OCI-M2 (cell line): ENCODE data around the gene PIK3IP1.
"Not testable (repeated sequence)": the region's sequence is repeated elsewhere in the genome, so short reads cannot be mapped to it uniquely, and the experiment has no call there.

ENCODE experiments used
- DNase-seq: peaks from one replicate; lab custom pipeline; 2025; ENCODE audit not compliant: unreplicated experiment; lab: John Stamatoyannopoulos, UW

Gene PIK3IP1, protein sequence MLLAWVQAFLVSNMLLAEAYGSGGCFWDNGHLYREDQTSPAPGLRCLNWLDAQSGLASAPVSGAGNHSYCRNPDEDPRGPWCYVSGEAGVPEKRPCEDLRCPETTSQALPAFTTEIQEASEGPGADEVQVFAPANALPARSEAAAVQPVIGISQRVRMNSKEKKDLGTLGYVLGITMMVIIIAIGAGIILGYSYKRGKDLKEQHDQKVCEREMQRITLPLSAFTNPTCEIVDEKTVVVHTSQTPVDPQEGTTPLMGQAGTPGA

DNA sequence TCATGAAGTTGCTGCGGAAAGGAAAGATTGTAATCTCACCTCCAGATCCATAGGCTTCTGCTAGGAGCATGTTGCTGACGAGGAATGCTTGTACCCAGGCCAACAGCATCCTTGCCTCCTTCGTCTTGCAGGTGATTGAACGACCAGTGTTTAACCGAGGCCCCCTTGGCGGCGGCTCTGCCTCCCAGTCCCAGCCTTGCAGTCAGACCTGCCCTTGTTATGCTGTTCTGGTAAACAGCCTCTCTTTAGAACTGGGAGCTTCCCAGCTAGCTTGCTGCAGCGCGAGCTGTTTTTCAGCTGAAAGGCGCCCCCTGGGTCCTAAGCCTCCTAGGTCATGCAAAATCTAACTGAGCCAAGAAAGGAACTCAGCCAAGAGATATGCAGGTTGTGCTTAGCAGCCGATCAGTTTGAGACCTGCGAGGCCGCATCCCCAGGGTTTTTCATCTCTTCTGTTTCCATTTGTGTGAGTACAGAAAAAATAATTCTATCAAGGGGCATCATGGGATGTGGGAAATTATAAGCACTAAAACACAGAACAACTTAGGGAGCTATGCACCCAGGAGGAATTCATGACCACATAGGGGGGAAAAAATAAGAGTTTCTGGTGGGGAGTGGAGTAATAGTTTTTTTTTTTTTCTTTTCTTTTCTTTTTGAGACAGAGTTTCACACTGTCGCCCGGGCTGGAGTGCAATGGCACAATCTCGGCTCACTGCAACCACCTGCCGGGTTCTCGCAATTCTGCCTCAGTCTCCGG, at the start of gene PIK3IP1:
TSS of gene PIK3IP1 (minus strand) at position 253 of the 754 bp plus-strand sequence. CDS start at position 109, 144 bp downstream.
- DNase-seq, result no peak

DNA sequence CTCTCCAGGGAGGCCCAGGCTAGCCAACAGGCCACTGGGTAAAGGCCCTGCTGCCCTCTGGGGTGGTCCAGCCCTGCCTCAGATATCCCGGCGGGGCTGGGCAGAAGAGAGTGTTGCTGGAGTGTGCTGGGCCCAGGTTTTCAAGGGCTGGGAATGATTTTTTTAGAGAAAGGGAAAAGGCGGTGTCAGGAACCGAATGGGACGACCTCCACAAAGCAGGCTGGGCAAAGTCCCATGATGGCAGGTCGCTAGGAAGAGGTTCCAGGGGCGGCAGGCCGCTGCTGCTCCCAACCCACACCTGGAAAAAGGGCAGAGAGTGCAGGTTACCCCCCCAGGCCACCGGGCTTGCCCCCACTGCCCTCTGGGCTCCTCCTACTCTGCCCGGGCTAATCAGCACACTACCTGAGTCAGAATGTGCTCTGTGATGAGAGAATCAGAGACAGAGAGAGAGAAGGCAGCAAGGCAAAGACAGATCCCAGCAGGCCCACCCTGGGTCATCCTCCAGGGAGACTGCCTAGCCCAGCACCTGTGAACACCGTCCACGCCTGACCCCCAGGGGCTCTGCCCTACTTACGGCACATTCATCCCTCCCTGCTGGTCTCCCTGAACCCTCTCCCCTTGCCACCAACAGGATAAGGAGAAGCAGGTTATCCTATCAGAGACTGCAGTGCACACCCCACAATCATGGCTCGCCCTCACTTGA, 49.2 kb upstream of the PIK3IP1 start:
- DNase-seq, result no peak

DNA sequence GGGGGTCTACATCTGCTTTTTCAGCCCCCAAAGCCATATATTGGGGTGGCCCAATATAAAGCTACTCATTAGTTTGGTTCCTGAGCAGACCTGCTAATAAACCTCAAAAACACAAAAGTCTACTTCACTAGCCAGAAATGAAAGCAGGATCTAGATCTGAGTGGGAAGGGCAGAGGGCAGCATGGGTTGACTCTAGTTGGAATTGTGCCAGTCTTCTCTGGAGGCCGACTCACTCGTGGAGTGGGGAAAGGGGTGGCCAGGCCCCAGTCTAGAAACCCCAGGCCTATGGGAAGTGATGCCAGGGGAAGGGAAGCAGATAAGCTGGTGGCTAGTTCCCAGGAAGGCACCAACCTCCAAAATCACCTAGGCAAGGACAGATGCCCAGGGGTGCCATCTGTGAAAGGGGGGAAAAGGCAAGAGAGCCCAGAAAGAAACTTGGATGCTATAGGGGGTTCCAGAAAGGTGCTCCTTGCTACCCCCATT, 48.5 kb upstream of the PIK3IP1 start:
- DNase-seq, result no peak

DNA sequence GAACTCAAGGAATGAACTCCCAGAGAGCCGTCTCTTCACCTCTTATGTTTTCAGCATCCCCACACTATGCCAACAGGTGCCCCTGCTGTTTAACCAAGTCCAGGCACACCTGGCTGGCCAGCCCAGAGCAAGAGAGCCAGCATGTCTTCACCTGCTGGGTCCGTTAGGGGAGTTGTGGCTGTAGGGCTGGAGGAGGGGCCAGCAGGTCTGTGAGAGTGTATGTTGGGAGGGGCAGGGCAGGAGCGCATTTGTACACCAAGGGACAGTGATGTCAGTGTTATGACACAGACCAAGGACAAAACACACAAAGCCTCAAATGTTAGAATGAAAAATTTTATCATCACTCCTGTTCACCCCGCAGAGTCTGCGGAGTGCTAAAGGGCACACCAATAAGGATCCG, 48.1 kb upstream of the PIK3IP1 start:
- DNase-seq, result no peak

DNA sequence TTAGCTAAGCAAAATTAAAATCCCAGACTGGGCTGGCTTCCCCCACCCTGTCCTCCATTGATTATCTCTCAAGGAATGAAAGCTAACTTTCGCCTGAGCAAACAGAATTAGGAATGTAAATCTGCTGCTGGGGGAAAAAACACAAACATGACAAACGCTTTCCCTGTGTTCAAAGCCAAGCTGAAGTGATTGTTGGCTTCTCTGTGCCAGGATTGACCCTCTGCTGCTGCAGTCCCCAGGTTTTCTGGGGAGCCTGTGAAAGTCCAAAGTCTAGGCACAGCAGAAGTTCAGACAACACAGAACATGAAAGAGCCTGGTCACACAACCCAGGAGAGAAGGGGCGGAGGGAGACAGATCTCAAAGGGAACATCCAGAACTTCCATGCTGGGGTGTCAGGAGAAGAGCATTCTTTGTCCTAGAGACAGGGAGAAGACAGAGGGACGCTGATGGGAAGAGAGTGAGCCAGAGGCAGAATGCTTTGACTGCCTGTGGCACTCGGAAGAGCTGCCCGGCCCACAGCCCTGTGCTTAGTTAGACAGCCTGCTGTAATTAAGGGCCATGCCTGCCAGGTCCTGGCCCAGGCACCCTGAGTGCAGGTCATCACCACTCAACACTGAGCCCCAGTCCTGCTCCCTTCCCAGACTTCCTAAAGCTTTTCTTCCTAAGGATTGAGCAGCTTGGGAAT, 47.0 kb upstream of the PIK3IP1 start:
- DNase-seq, result no peak

DNA sequence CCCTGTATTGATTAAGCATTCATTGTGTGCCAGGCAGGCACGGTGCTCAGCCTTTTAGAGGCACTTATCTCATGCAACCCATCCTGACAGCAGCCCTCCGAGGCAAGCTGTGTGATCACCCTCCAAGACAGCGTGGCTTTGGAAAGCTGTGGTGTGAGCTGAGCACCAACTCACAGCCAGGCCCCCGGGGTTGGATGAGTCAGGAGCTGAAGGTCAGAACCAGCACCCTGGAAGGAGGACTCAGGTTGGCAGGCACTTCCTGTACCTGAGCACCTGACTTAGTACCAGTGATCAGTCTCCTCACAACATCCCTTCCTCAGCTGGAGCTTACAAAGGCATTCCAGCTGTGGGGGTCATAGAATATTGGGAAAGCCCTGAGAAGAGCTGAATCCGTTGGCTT, 44.9 kb upstream of the PIK3IP1 start:
- no peak for DNase-seq

DNA sequence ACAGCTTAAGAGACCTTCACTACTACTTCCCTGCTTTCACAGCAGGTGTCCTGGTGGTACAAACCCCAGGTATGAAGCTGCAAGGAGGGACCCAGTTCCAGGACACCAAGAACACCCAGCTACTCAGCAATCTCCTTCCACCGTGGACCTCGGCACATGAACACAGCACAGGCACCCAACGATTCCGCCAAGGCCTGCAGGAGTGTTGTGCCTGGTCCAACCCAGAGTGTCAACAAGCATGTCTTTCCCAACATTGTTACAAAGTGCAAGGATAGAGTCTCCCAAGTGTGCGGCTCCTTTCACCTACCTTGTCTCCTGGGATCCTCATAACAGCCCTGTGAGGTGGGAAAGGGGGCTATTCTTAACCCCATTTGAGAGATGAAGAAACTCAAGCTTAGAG, 42.0 kb upstream of the PIK3IP1 start:
- DNase-seq, result no peak

DNA sequence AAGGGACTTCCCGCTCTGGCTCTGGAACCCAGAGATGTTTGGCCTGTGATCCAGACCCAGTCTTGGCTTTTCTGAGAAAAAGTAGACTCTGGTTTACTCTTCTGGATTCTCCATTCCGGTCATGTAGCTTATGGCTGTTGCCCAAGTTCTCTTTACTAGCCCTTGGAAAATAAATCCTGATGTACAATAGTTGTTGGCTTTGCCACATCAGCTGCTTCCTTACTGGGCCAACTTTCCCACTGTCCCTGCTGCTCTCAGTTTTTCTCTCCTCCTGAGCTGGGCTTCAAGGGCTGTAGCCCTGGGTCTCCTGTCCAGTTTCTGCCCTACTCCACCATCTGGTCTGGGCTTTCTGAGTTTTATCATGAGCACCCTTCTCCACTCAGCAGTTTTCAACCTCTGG, 41.4 kb upstream of the PIK3IP1 start:
- no peak for DNase-seq

DNA sequence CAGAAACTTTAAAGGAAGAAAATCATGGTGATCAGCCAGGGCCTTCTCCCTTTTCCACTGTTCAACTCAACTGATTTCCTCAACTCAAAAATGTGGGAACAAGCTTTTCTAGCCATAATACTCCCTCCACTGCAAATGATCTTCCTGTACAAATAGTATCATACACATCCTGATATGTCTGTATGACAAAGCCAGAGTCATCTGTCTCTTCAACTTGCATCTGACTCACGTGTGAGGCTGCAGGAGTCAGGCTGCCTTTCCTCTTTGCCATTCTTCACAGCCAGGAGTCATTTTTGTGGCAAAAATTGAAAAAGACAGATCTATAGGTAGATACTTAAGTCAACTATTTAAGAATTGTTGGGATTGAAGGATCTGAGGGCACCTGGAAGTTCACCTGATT, 40.6 kb upstream of the PIK3IP1 start:
- no peak for DNase-seq

DNA sequence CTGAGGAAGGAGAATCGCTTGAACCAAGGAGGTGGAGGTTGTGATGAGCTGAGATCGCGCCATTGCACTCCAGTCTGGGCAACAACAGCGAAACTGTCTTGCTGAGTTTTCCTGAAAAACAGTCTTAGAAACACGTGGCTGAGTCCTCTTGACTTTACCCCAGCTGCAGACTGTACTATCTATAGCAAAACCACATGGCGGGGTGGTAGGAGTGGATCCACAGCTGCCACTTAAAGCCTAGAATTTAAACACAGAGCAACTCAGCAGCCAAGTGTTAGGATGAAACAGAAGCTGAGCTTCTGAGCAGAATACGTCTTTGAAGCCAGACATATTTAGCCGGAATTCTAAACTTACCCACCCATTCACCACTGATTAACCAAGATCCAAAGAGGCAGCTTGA, 39.7 kb upstream of the PIK3IP1 start:
- no peak for DNase-seq

DNA sequence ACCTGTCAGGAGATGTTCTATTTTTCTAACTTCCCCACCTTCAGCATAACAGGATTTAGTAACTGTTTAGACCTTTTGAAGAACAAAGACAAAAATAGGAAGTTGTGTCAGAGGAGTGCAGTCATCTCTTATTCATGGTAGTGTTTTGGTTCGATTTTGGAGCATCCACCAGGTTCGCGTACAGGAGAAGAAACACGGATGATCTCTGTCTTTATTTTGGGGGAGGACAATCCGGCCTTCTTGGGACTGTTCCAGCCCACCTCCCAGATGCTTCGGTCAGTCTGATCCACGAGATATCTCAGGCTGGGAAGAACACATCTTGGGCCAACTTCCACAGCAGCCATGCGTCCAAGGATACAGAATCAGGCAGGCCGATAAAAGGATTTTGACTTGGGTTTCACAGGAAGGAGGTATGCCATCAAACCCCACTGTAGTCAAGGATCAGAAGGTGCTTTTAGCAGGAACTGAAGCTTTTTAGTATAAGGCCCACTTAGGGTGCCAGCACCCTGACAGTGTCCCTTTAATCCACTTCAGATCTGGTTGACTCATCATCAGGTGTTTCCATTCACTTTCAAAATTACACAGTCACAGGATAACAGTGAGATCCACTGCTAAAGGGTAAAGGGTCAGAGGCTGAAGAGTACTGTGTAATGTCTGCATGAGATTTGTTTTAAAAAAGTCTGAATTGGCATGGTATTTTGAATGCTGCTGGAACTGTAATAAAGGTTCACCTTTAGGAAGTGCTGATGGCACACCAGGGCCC, 37.3 kb upstream of the PIK3IP1 start:
- DNase-seq, result no peak

DNA sequence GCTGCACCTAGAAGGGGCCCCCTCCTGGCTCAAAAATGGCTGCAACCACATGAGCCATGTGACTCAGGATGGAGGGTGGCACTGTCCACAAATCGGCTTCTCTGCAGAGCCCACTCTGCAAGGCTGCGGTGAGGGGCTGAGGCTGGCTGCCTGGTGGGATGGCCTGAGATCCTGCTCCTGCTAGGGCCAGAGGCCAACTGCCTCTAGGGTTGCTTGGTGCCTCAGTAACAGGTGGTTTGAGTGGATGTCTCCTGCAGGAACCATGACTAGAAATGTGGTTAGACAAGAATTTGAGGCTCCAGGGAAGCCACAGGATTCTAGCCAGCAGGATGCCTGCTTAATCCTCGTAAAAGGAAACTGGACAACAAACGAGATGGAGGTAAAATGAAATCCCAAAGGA, 36.7 kb upstream of the PIK3IP1 start:
- DNase-seq, result no peak

DNA sequence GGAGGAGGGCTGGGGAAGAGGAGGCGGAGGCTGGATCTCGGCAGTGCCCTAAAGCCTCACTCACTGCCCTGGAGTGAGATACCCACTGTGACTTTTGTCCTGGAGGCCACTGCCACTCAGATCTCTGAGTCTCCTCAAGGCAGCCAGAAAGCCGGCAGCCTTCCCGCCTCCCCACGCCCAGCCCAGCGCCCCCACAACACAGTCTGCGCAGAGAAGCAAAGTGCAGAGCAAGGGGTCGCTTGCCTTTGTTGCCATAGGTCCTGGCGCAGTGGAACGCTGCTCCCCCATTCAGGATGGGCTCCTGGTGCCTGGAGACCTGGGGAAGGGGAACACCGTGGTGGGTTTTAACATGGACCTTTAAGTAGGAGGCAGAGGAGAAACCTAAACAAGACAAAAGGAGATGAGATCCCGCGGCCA, 36.3 kb upstream of the PIK3IP1 start:
- DNase-seq, result no peak

DNA sequence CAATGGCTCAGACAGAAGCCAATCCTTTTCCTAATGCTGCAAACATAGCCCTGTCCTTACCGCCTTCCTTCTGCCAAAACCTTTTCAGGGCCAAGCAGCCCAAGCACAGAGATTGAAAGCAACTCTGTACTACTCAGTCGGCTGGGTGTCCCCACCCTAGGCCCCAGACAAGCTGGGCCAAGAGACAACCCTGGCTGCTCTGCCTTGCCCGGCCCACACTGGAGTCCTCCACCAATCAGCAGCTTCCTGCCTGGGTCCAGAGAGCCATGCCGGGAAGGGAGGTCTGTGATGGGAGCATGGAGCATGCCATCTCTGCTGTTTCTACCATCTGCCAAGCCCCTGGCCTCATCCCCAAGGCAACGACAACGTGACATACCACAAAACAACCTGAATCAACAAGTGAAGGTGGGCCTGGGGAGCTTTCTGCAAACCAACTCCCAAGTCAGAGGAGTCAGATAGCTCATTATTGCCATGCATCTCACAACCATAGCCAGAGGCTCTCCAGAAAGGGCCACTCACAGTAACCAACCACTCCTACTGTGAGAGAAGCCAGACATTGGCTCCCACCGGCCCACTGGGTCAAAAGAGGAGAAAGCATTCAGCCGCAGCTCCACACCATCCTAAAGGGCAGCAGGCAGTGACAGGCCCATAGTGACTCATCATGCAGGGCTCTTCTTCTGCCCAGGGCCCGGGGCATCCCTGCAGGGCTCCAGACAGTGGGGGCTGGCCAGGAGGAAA, 35.7 kb upstream of the PIK3IP1 start:
- no peak for DNase-seq

DNA sequence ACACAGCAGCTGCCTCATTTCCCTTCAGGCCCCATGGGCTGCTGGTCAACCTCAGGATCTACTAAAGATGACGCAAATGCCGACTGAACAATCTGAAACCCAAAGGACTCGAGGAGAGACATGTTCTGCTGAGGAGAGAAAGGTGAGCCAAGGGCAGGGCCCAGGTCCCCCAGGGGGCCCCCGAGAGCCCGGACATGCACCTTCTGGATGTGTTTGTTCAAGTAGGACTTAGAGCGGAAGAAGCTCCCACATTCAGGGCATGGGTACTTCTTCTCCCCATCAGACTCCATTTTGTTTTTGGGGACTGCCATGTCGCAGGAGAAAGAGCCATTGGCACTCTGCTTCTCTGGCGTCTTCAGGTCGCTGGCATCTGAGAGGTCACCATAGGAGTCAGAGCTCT, 34.6 kb upstream of the PIK3IP1 start:
- DNase-seq, result no peak

DNA sequence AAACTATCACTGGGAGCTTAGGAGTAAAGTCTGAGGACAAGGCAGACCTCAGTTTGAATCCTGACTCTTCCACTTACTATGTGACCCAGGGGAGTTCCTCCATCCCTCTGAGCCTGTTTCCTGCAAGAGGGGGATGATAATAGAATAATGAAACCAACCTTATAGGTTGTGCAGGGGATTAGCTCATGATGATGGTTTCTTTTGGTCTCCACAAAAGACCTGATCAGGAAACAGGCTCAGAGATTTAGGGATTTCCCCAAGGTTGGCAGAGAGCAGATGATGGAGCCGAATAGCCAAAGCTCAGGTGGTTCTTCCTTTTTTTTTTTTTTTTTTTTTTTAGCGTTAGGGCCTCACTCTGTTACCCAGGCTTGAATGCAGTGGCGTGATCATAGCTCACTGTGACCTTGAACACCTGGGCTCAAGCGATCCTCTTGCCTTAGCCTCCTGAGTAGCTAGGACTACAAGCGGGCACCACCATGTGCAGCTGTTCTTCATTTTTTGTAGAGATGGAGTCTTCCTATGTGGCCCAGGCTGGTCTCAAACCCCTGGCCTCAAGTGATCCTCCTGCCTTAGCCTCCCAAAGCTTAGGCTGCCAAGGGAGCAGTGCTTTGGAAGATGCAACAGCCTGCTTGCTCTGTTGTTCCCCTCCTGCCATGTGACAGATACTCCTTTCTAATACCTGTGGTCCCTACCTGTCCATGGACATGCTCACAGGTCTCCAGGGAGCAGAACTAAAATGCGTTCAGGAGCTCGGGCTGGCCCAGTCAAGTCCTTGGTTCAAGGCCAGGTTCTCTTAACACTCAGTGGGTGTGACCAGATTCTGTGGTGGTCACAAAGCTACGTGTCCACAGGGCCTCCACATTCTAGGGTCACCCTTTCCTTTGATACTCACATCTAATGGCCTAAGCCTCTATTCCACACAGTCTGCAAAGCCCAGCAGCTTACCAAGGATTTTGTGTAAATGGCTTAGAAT, 31.6 kb upstream of the PIK3IP1 start:
- DNase-seq, result no peak

DNA sequence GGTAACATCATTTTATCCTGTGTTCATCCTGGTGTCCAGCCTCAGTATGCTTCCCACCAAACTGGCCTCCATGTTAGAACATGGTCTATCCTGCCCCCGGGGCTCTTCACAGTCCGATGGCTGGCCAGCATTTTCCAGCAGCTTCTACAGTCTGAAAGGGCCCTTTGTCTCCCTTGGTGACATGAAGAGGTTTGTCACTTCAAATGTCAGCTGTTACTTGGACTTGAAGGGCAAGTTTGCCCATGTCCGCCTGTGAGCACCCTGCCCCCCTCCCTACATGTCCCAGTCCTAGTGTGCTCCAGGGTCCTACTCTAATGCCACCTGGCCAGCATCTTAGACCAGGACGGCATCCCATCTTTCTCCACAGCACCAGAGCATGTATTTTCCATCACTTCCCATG, 29.1 kb upstream of the PIK3IP1 start:
- DNase-seq, result no peak

DNA sequence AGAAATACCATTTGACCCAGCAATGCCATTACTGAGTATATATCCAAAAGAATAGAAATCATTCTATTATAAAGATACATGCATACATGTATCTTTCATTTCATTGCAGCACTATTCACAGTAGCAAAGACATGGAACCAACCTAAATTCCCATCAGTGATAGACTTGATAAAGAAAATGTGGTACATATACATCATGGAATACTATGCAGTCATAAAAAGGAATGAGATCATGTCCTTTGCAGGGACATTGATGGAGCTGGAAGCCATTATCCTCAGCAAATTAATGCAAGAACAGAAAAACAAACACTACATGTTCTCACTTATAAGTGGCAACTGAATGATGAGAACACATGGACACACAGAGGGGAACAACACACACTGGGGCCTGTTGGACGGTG, 21.9 kb upstream of the PIK3IP1 start:
- DNase-seq, result not testable (repeated sequence)
